Gastrocnemius medialis (tissue), 4 donors: ENCODE measurements around the gene ZNF319. TPM values are rescaled to one million over a fixed set of nuclear protein-coding genes. Genes with fewer than 3 reads are reported as not detected.

Experiments used
- ATAC-seq, 2 donors: fragments of 150-250 bp; one replicate each; pipeline ENCODE4 v1.9.1; 2016
- DNase-seq, 2 donors: peaks; one replicate each; pipeline ENCODE4 v3.0.0-alpha.2; 2019
- H3K27ac ChIP-seq, 4 donors: fragments of 200-600 bp; sonication (generic); 1 replicate in 1 of 4; 2 replicates in 3 of 4; pipeline ENCODE4 v1.5.1; 2016 to 2018; ENCODE audit warnings: mild to moderate bottlenecking in 2 of 4, moderate library complexity in 1 of 4
- H3K27me3 ChIP-seq, 3 donors: fragments of 200-600 bp; sonication (generic) in 2 of 3; 1 replicate in 1 of 3; 2 replicates in 2 of 3; pipeline versions ENCODE4 v1.5.1 to v1.6.0; 2016 to 2019; ENCODE audit warnings: mild to moderate bottlenecking in 1 of 3, moderate library complexity in 1 of 3
- H3K36me3 ChIP-seq, 2 donors: fragments of 200-600 bp; sonication (generic) in 1 of 2; one replicate each; pipeline ENCODE4 v1.5.1; 2017 to 2018
- H3K4me1 ChIP-seq, 2 donors: fragments of 200-600 bp; sonication (generic) in 1 of 2; one replicate each; pipeline ENCODE4 v1.5.1; 2016 to 2017; ENCODE audit warnings: mild to moderate bottlenecking in 2 of 2
- H3K4me3 ChIP-seq, 4 donors: fragments of 200-600 bp; sonication (generic) in 3 of 4; 1 replicate in 1 of 4; 2 replicates in 3 of 4; pipeline ENCODE4 v1.5.1; 2016 to 2019; ENCODE audit warnings: mild to moderate bottlenecking in 2 of 4
- H3K9me3 ChIP-seq, 3 donors: fragments of 200-600 bp; sonication (generic) in 2 of 3; 1 replicate in 1 of 3; 2 replicates in 2 of 3; pipeline ENCODE4 v1.5.1; 2016 to 2019
- CTCF ChIP-seq, 5 experiments: fragments of 450-650 bp in 3 of 5; fragments of 200-600 bp in 2 of 5; sonication (generic) in 2 of 5; IDR thresholded peaks in 4 of 5; conservative IDR thresholded peaks in 1 of 5; 1 replicate in 4 of 5; 2 replicates in 1 of 5; pipeline ENCODE4 v1.5.1; 2016 to 2019; ENCODE audit warnings: antibody characterized with exemption in 5 of 5, mild to moderate bottlenecking in 3 of 5, moderate library complexity in 3 of 5
- POLR2A ChIP-seq, 2 donors: fragments of 450-650 bp; IDR thresholded peaks; one replicate each; pipeline ENCODE4 v1.6.1; 2017; ENCODE audit warnings: antibody characterized with exemption in 2 of 2, mild to moderate bottlenecking in 2 of 2, moderate library complexity in 2 of 2
- in situ Hi-C, 4 donors: fragments of 200-750 bp; cut with MboI; loops; one replicate each; pipeline versions ENCODE4 v1.15.0 to v1.8.0; 2017; ENCODE audit warnings: low sequenced_read_pairs in 4 of 4
- intact Hi-C: fragments of 100-400 bp; cut with DNase I; formaldehyde crosslinking; loops from one replicate; pipeline ENCODE4 v1.15.1; 2023; ENCODE audit warnings: low total_unique reads
- total RNA-seq, 4 donors: library from RNA; depleted of rRNA; stranded (reverse); fragments of >200 nt; gene quantifications; one replicate each; pipeline versions ENCODE4 v1.1.0 to v1.2.3, GENCODE V29; 2016

ZNF319 gene
- total RNA-seq, 4 donors from 2014 or later = 4.4 to 7.5 (median 6.7) TPM

DNA sequence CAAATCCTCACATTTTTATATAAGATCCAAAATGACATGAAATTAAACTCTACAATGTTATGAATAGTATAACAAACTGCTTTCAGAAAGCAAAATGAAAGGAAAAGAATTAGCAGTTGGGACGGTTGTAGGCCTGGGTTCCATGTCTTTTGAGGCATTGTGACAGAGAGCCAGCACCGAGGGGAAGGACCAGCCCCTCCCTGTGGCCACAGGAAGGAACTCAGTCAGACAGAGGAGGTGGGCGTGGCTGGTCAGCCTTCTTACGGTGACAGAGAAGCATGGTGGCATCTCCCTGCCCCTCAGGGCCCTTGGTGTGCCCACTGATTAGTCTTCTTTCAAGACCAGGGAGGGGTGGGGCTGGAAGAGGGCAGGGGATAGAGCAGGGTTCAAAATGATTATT is 5.7 kb downstream of the ZNF319 start:
- no peak overlapping the region for H3K27ac ChIP-seq
- intact Hi-C loops (no loop called here), in situ Hi-C loops (no loop called here)
- no peaks in the 10 kb centered on the region for H3K9me3 ChIP-seq
- peaks cover 7 to 14% of the 10 kb centered on the region in 2 donors for H3K4me1 ChIP-seq
- no peak for ATAC-seq
- H3K4me3 ChIP-seq = no peak overlapping the region
- peaks cover 0 to 43% of the 10 kb centered on the region in 2 donors for H3K36me3 ChIP-seq
- DNase-seq = no peak
- H3K27me3 ChIP-seq = no peaks in the 10 kb centered on the region
- TF ChIP-seq POLR2A (IDR thresholded peaks at IDR 0.05) (no peak), CTCF (IDR thresholded peaks at IDR 0.05 in 4 of 5, conservative IDR thresholded peaks at IDR 0.05 in 1 of 5) (no peak)

GRCh38 chr16:57994361-57994760 is 6.1 kb downstream of the ZNF319 start:
- in situ Hi-C loops = no loop called here
- H3K4me3 ChIP-seq = no peak overlapping the region
- peaks cover 0 to 43% of the 10 kb centered on the region in 2 donors for H3K36me3 ChIP-seq
- peaks cover 3 to 9% of the 10 kb centered on the region in 2 donors for H3K4me1 ChIP-seq
- TF ChIP-seq POLR2A (IDR thresholded peaks at IDR 0.05) (no peak), CTCF (IDR thresholded peaks at IDR 0.05 in 4 of 5, conservative IDR thresholded peaks at IDR 0.05 in 1 of 5) (no peak)
- H3K27ac ChIP-seq = no peak overlapping the region
- no peaks in the 10 kb centered on the region for H3K27me3 ChIP-seq
- ATAC-seq (no peak), DNase-seq (no peak)
- H3K9me3 ChIP-seq = no peaks in the 10 kb centered on the region
- intact Hi-C loops = no loop called here

DNA sequence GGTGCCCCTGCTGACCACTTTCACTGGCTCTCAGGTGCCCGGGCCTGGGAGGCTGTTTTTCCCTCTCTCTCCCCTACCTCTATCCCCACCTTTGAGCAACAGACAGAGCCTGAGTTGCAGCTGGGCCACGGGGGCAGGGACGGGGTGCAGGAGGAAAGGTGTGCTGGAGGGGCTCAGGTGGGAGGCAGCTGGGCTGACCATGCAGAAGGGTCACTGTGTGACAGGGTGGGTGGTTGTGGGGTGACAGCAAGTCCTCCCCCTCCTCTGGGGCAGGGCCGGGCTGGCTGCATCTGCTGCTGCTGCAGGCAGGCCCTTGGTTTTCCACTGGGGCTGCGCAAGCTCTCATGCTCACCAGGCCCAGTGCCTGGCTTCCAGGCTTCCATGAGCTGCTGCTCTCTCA is 6.6 kb downstream of the ZNF319 start:
- in situ Hi-C loops = no loop called here
- no peak for ATAC-seq
- peaks cover 0 to 43% of the 10 kb centered on the region in 2 donors for H3K36me3 ChIP-seq
- TF ChIP-seq CTCF (IDR thresholded peaks at IDR 0.05 in 4 of 5, conservative IDR thresholded peaks at IDR 0.05 in 1 of 5) (no peak), POLR2A (IDR thresholded peaks at IDR 0.05) (no peak)
- H3K27ac ChIP-seq = no peak overlapping the region
- H3K27me3 ChIP-seq = no peaks in the 10 kb centered on the region
- no peak for DNase-seq
- intact Hi-C loops = no loop called here
- peaks cover 0 to 5% of the 10 kb centered on the region in 2 donors for H3K4me1 ChIP-seq
- no peaks in the 10 kb centered on the region for H3K9me3 ChIP-seq
- no peak overlapping the region for H3K4me3 ChIP-seq

DNA sequence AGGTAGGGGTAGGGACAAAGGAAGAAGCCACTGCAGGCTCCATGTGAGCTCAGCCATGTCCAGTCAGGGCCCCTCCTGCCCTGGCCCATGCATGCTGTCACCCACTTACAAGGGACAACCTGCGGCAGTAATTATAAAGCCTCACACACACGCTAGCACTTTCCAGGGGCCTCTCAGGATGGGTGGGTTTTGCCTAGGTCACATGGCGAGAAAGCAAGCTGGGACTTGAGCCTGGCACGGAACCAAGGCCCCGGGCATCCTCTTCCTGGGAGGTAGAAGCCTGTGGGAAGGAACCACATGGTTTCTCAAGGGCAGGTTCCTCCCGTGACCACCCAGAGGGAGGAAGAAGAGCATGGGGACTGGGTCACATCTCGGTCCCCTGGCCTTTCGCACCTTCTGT is 7.0 kb downstream of the ZNF319 start:
- Histone ChIP-seq H3K36me3 (peaks cover 0 to 43% of the 10 kb centered on the region in 2 donors), H3K4me3 (no peak overlapping the region), H3K4me1 (peaks cover 0 to under 1% of the 10 kb centered on the region in 2 donors), H3K27me3 (no peaks in the 10 kb centered on the region), H3K27ac (no peak overlapping the region), H3K9me3 (no peaks in the 10 kb centered on the region)
- in situ Hi-C loops = no loop called here
- no peak for TF ChIP-seq POLR2A (IDR thresholded peaks at IDR 0.05)
- TF ChIP-seq CTCF (IDR thresholded peaks at IDR 0.05 in 4 of 5, conservative IDR thresholded peaks at IDR 0.05 in 1 of 5) = no peak
- no peak for DNase-seq
- intact Hi-C loops = no loop called here
- no peak for ATAC-seq

DNA sequence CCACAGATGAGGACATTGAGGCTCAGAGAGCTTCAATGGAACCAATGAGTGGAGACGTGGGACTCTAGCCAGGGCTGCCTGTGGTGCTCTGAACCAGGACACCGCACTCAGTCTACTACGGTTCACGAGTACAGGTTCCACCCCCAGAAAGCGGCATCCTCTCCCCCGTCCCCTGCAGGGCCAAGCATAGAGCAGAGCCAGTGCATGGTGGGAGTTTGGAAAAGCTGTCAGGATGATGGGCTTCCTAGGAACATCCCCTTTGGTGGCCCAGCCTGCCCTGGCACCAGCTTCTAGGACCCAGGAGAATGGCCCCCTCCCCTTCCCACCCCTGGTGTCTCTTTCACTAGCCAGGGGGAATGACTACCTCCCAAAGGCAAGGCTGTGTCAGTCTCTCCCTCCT is 8.4 kb downstream of the ZNF319 start:
- Histone ChIP-seq H3K27me3 (no peaks in the 10 kb centered on the region), H3K4me3 (no peak overlapping the region), H3K9me3 (no peaks in the 10 kb centered on the region), H3K27ac (no peak overlapping the region), H3K36me3 (peaks cover 0 to 33% of the 10 kb centered on the region in 2 donors), H3K4me1 (no peaks in the 10 kb centered on the region)
- DNase-seq = peak in 1 of 2 donors; percentile 3
- ATAC-seq = no peak
- TF ChIP-seq CTCF (IDR thresholded peaks at IDR 0.05 in 4 of 5, conservative IDR thresholded peaks at IDR 0.05 in 1 of 5) (no peak), POLR2A (IDR thresholded peaks at IDR 0.05) (no peak)
- in situ Hi-C loops = no loop called here
- intact Hi-C loops = no loop called here
